ENCODE results near the gene HAPLN2. TPM values are rescaled to one million over a fixed set of nuclear protein-coding genes. Genes with fewer than 3 reads are reported as not detected.
A peak's percentile ranks its signal among the peaks of the same experiment; 100 is the strongest.
"Not testable (repeated sequence)": the region's sequence is repeated elsewhere in the genome, so short reads cannot be mapped to it uniquely, and the experiment has no call there.

Gene HAPLN2
- total RNA-seq, 2 donors from 2014 or later = 1.2 to 1.8 TPM

DNA sequence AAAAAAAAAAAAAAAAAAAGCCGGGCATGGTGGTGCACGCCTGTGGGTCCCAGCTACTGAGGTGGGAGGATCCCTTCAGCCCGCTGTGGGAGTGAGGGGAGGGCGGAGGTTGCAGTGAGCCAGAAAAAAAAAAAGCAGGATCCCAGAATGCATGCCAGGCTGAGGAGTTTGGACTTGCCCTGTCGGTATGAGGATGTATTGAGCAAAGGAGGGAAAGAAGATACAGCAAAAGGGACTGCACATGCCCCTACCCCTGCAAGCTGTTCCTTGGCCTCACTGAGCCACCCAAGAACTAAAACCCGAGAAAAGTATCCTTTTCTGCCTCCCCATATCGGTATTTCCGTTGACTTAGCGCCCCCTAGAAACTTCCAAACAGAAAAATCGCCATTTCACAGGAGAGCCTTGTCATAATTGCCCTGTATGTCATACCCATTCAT, 16.6 kb upstream of the HAPLN2 start:
- Histone ChIP-seq H3K27me3 (no peaks in the 10 kb centered on the region), H3K36me3 (no peaks in the 10 kb centered on the region), H3K9me3 (no peaks in the 10 kb centered on the region), H3K4me1 (peaks cover 0 to 17% of the 10 kb centered on the region in 2 donors), H3K27ac (no peak overlapping the region), H3K4me3 (no peak overlapping the region)
- no peak for DNase-seq (ENCODE audit: low spot score)
- TF ChIP-seq, protein P1, sequence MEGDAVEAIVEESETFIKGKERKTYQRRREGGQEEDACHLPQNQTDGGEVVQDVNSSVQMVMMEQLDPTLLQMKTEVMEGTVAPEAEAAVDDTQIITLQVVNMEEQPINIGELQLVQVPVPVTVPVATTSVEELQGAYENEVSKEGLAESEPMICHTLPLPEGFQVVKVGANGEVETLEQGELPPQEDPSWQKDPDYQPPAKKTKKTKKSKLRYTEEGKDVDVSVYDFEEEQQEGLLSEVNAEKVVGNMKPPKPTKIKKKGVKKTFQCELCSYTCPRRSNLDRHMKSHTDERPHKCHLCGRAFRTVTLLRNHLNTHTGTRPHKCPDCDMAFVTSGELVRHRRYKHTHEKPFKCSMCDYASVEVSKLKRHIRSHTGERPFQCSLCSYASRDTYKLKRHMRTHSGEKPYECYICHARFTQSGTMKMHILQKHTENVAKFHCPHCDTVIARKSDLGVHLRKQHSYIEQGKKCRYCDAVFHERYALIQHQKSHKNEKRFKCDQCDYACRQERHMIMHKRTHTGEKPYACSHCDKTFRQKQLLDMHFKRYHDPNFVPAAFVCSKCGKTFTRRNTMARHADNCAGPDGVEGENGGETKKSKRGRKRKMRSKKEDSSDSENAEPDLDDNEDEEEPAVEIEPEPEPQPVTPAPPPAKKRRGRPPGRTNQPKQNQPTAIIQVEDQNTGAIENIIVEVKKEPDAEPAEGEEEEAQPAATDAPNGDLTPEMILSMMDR (IDR thresholded peaks at IDR 0.05) = peak in 1 of 2 donors; percentile 42

DNA sequence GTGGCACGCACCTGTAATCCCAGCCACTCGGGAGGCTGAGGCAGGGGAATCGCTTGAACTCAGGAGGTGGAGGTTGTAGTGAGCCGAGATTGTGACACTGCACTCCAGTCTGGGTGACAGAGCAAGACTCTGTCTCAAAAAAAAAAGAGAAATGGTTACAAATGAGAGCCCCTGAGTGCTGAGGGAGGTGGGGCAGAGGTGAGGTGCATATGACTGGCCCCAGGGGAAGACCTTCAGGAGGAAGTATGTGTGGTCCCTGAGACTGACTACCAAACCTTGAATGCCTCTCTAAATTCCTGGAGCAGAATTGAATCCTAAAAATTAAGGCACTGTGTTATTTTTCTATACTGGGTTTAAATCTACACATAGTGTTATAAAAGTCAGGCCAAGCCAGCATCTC, 11.9 kb upstream of the HAPLN2 start:
- not testable (repeated sequence) for H3K27ac ChIP-seq; H3K27me3 ChIP-seq; DNase-seq (ENCODE audit: low spot score); H3K36me3 ChIP-seq; H3K4me3 ChIP-seq; H3K9me3 ChIP-seq; H3K4me1 ChIP-seq

DNA sequence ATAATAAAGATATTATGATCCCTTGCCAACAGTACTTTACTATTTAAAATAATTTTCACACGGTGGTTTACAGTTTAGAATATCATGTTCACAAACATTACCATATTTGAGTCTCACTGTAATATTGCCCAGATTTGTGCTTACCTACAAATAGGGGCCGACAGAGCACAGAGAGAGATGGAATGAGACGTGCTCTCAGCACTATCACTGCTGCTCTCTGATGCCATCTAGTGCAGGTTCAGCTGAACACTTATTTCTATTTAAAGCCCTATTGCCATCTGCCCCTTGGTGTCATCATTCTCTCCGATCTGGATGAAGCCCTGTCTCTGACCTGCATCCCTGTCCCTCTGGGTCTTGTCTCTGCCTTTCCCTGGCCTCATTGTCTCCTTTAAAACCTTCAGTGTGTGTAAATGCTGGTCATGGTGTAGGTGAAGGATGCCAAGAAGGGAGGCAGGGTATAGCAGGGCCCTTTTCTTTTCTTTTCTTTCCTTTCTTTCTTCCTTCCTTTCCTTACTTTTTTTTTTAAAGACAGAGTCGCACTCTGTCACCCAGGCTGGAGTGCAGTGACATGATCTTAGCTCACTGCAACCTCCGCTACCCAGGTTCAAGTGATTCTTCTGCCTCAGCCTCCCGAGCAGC, 11.1 kb upstream of the HAPLN2 start:
- Histone ChIP-seq H3K27ac (no peak overlapping the region), H3K4me1 (peaks cover 0 to 4% of the 10 kb centered on the region in 2 donors), H3K9me3 (no peaks in the 10 kb centered on the region), H3K27me3 (no peaks in the 10 kb centered on the region), H3K4me3 (no peak overlapping the region), H3K36me3 (no peaks in the 10 kb centered on the region)
- TF ChIP-seq, protein P1 (IDR thresholded peaks at IDR 0.05) = peak; percentile 58 to 78
- DNase-seq (ENCODE audit: low spot score) = no peak

DNA sequence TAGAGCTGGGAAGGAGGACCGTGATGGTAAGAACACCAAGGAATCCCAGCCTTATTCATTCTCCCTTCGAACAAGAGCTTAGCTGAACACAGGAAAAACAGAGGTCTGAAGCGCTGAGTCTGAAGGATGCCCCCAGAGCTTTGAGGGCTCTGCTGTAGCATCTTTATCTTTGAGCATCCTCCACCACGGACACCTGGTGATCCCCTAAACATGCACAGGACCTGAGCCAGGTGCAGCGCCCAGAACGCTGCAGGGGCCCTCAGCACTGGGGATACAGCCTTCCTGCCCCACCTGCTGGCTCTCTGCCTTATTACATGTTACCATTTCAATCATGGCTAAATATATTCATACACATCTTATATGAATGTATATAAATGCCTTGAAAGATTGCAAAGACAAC, 10.2 kb upstream of the HAPLN2 start:
- Histone ChIP-seq H3K27ac (no peak overlapping the region), H3K9me3 (no peaks in the 10 kb centered on the region), H3K4me3 (no peak overlapping the region), H3K4me1 (peaks cover 0 to 4% of the 10 kb centered on the region in 2 donors), H3K36me3 (no peaks in the 10 kb centered on the region), H3K27me3 (no peaks in the 10 kb centered on the region)
- TF ChIP-seq, protein P1 (IDR thresholded peaks at IDR 0.05) = peak in 1 of 2 donors; percentile 43
- DNase-seq (ENCODE audit: low spot score) = no peak

DNA sequence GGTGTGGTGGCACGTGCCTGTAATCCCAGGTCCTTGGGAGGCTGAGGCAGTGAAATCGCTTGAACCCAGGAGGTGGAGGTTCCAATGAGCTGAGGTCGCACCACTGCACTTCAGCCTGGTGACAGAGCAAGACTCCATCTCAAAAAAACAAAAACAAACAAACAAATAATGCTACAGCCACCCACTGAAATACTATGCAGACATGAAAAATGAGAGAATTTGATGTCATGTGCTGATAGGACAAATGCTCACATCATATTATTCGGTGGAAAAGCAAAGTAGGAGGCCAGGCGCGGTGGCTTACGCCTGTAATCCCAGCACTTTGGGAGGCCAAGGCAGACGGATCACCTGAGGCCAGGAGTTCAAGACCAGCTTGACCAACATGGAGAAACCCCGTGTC, 9.1 kb upstream of the HAPLN2 start:
- not testable (repeated sequence) for H3K4me3 ChIP-seq; H3K27ac ChIP-seq; H3K36me3 ChIP-seq; DNase-seq (ENCODE audit: low spot score); H3K9me3 ChIP-seq; H3K4me1 ChIP-seq; H3K27me3 ChIP-seq

DNA sequence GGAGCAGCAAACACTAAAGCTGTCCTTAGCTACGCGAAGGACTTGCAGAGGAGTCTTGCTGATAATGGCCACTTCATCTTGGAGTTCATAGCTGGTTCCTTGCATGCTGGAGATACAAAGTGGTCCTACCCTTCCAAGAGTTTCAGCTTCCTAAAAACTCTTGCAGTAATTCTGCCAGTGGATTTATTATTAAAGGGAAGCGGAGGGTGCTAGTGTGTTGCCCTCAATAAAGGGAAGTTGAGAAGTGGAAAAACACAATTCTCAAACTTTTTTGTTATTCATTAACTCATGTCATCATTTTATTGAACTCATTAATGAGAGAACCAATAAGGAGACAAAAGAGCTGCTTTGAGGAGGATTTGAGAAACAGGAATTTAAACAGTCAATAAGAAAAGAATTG, 6.5 kb upstream of the HAPLN2 start:
- Histone ChIP-seq H3K27me3 (no peaks in the 10 kb centered on the region), H3K4me3 (no peak overlapping the region), H3K27ac (no peak overlapping the region), H3K36me3 (no peaks in the 10 kb centered on the region), H3K4me1 (peaks cover 0 to 29% of the 10 kb centered on the region in 2 donors), H3K9me3 (no peaks in the 10 kb centered on the region)
- no peak for DNase-seq (ENCODE audit: low spot score)
- TF ChIP-seq, protein P1 (IDR thresholded peaks at IDR 0.05) = no peak

DNA sequence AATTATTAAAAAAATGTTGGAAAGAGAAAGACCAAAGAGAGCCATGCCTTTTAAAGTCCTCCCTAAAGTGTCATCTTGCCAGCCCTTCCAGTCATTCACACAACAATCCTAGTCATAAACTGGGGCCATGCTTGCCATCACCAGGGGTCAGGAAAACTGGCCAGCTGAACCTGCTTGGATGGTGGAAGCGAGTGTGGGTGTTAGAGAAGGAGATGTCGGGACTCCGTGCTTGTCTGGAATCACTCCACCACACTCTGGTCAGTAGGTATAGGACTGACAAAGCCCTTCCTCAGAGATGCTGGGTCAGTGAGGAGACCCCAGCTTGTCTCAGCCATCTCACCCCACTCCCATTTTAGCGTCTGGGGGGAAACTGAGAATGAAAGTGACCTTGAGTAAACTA, 3.3 kb upstream of the HAPLN2 start:
- Histone ChIP-seq H3K36me3 (no peaks in the 10 kb centered on the region), H3K9me3 (no peaks in the 10 kb centered on the region), H3K27me3 (no peaks in the 10 kb centered on the region), H3K27ac (peak overlapping the region; percentile 55 to 59), H3K4me1 (peaks cover 0 to 25% of the 10 kb centered on the region in 2 donors), H3K4me3 (no peak overlapping the region)
- no peak for DNase-seq (ENCODE audit: low spot score)
- TF ChIP-seq, protein P1 (IDR thresholded peaks at IDR 0.05) = no peak
